Activated CD4-positive, alpha-beta T cell treated with anti-CD3 and anti-CD28 coated beads, Interleukin-2, amount 50 U/mL, for 4 hours (primary cell): ENCODE measurements around the gene JAK3.
"Not testable (repeated sequence)": the region's sequence is repeated elsewhere in the genome, so short reads cannot be mapped to it uniquely, and the experiment has no call there.

Experiments used
- DNase-seq, 2 experiments: peaks; one replicate each; pipeline ENCODE4 v3.0.0-alpha.2; 2020

The JAK3 gene

GRCh38 chr19:17847538-17848366 is at the start of gene JAK3:
Gene JAK3, minus strand, starts transcription at chr19:17847982. Its CDS starts 3,565 bp downstream, at chr19:17844417.
- peak; percentile 90 to 91 for DNase-seq

GRCh38 chr19:17893766-17894165 is 46.0 kb upstream of the JAK3 start:
- DNase-seq, result no peak

- no peak for DNase-seq
Observed at GRCh38 chr19:17889609-17890214, 41.9 kb upstream of the JAK3 start.

- no peak for DNase-seq
Observed at GRCh38 chr19:17888260-17888659, 40.5 kb upstream of the JAK3 start.

DNA sequence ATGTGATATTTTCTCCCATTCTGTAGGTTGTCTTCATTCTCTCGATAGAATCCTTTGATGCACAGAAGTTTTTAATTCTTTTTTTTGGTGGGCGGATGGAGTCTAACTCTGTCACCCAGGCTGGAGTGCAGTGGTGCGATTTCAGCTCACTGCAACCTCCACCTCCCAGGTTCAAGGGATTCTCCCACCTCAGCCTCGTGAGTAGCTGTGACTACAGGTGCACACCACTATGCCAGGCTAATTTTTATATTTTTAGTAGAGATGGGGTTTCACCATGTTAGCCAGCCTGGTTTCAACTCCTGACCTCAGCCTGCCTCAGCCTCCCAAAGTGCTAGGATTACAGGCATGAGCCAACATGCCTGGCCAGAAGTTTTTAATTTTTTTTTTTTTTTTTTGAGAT is 39.4 kb upstream of the JAK3 start:
- not testable (repeated sequence) for DNase-seq

- no peak for DNase-seq
Observed at GRCh38 chr19:17886515-17886914, 38.7 kb upstream of the JAK3 start.

GRCh38 chr19:17883627-17884410 is 36.0 kb upstream of the JAK3 start:
- no peak for DNase-seq

DNA sequence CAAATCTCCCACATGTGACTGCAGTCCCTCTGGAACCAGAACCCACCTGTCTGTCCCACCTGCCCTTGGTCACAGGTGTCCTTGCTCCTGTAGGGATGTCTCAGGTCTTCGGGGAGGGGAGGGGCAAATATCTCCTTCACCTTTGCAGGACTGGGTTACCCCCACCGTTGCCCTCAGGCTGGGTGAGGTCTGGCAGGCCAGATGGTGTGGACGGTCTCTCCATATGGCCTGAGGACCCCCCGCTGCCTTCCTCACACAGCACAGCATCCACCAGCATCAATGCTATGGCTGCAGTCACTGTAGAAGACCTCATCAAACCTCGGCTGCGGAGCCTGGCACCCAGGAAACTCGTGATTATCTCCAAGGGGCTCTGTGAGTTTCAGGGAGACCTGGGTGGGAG is 33.9 kb upstream of the JAK3 start:
- no peak for DNase-seq

DNA sequence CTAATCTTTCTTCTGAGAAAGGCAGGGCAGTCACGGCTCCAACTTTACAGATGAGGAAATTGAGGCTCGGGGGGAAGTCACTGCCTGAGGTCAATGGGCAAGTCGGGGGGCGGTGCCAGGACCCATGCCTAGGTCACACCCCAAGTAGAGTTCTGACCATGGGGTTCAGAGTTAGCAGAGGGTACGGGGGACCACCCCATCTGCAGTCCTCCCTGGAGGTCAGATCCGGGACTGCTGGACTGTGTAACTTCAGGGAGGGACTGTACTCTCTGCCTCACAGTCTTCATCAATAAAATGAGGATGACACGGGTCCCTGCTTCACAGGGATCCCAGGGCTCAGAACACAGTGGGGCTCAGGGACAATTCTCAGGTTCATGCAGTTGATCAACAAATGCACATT is 31.7 kb upstream of the JAK3 start:
- no peak for DNase-seq

DNA sequence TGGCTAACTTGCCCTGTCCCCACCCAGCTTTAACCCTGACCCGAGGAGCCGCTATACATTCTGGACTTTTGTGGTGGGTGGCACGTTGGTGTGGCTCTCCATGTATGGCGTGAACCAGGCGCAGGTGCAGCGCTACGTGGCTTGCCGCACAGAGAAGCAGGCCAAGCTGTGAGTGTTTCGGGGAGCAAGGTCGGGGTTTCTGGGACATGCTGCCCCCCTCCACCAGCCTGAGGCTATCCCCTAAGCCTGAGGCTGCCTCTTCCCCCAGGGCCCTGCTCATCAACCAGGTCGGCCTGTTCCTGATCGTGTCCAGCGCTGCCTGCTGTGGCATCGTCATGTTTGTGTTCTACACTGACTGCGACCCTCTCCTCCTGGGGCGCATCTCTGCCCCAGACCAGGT is 29.9 kb upstream of the JAK3 start:
- DNase-seq, result no peak

- no peak for DNase-seq
Observed at GRCh38 chr19:17874758-17875135, 27.0 kb upstream of the JAK3 start.

DNA sequence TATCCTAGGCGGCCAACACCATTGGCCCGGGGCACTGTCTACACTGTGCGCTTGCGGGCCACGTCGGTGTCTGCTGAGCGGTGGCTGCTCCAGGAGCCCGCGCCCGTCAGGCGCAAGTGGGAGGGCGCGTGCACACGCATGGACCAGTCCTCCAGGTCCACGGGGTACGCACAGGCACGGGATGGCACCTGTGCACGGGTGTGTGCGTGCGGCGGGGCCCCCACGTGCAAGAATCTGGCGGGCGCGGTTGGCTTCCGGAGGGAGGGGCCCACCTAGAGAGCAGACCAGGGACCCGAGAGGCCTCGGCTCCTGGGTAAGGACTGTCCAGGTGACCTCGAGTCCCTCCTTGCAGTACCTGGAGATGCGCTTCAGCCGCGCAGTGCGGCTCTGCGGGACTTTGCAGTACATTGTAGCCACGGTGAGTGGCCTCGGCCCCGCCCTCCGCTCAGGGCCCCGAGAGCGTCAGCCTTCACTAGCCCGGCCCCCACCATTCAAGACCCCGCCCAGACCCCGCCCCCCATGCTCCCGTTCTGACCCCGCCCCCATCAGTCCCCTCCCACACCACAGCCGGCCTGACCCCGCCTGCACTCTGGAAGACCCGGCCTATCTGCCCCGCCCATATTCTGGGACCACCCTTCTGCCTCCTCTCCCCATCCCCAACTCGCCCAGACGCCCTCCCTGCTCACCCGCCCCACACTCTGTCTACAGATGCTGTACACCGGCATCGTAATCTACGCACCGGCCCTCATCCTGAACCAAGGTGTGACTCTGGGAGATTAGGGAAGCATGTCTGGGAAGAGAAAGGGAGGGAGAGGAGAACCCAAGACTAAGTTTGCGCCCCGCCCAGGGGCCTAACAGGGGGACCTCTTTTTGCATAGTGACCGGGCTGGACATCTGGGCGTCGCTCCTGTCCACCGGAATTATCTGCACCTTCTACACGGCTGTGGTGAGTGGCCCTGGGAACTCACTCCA is 26.3 kb upstream of the JAK3 start:
- peak; percentile 64 to 68 for DNase-seq

DNA sequence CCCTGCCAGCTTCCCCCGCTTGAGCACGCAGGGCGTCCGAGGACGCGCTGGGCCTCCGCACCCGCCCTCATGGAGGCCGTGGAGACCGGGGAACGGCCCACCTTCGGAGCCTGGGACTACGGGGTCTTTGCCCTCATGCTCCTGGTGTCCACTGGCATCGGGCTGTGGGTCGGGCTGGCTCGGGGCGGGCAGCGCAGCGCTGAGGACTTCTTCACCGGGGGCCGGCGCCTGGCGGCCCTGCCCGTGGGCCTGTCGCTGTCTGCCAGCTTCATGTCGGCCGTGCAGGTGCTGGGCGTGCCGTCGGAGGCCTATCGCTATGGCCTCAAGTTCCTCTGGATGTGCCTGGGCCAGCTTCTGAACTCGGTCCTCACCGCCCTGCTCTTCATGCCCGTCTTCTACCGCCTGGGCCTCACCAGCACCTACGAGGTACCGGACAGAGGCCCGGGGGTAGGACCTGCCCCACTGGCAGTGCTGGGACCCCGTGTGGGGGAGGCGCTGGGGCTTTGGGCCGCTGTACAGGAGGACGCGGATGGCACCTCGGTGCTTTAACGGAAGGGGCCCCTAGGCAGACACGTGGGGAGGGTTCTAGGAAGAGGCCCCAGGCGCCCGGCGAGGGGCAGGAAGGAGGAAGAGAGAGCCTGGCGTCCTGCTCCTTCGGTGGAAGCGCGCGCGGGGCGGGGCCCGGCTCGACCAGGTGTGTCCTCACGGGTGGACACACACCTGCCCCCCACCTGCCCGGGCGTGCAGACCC is 24.6 kb upstream of the JAK3 start:
- peak; percentile 42 to 44 for DNase-seq

DNA sequence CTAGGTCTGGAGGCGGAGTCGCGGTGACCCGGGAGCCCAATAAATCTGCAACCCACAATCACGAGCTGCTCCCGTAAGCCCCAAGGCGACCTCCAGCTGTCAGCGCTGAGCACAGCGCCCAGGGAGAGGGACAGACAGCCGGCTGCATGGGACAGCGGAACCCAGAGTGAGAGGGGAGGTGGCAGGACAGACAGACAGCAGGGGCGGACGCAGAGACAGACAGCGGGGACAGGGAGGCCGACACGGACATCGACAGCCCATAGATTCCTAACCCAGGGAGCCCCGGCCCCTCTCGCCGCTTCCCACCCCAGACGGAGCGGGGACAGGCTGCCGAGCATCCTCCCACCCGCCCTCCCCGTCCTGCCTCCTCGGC is 24.1 kb upstream of the JAK3 start, which contains the start of gene SLC5A5:
TSS of gene SLC5A5 (plus strand) at position 68 of the 373 bp plus-strand sequence. CDS start 375 bp downstream, outside the sequence.
- no peak for DNase-seq

DNA sequence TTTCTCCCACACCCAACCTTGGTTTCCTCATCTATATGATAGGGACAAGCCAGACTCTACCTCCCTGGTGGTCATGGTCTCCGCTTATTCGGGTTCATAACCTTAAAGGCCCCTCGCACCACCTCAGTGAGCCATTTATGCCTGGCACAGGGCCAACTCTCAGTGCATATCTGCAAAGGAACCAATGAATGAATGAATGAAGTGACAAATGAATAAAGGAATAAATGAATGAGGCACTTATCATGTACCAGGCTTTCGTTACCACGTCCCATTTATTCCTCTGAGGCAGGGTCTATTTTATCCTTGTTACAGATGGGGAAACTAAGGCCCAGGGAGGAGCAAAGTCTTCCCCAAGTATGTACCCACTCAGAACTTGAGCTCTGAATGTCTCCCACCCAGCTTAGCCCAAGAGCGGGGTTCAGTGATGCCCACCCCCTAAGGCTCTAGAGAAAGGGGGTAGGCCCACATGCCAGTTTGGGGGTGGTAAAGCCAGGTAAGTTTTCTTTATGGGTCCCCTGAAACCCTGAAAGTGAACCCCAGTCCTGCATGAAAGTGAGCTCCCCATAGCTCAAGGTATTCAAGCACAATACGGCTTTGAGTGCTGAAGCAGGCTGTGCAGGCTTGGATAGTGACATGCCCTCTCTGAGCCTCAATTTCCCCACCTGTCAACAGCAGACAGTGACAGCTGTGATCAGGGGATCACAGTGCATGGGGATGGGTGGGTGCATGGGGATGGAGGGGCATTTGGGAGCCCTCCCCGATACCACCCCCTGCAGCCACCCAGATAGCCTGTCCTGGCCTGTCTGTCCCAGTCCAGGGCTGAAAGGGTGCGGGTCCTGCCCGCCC is 23.5 kb upstream of the JAK3 start:
- DNase-seq, result no peak

DNA sequence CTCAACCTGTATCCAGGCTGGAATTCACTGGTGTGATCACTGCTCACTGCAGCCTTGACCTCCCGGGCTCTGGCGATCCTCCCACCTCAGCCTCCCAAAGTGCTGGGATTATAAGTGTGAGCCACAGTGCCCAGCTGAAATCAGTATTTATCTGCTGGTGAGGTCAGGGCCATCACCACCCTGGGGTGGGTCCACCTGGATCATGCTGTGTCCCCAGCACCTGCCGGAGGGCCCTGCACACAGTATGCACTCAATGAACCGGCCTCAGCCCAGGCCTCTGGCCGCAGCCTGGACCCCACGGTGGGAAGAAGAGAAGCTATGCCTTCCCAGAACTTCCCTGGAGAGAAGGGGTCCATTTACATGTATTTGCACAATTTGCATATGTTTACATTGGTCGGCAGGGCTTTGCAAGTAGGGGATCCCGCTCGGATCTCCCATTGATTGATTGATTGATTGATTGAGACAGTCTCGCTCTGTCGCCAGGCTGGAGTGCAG is 21.4 kb upstream of the JAK3 start:
- no peak for DNase-seq

DNA sequence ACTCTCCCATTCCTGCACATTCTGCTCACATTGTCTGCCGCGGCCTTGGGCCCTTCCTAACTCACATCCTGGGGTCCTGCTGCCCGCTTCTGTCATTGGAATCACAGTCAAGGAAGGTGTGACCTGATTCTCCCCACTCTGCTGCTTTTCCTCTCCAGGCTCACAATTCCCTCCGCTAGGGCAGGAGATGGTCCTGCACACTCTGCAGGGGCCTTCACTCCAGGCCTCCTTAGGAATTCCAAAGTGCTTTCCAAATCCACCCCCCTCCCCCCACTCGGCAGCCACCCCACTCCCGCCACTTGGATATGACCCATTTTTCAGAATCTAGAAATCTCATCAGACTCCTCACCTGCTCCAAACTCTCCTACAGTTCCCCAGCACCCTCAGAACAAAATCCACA is 20.9 kb upstream of the JAK3 start:
- DNase-seq, result no peak

- no peak for DNase-seq
Observed at GRCh38 chr19:17866964-17867486, 19.2 kb upstream of the JAK3 start.

GRCh38 chr19:17866312-17866963 is 18.7 kb upstream of the JAK3 start:
- DNase-seq, result no peak
